ENCODE data around the gene DNAJC13.

DNA sequence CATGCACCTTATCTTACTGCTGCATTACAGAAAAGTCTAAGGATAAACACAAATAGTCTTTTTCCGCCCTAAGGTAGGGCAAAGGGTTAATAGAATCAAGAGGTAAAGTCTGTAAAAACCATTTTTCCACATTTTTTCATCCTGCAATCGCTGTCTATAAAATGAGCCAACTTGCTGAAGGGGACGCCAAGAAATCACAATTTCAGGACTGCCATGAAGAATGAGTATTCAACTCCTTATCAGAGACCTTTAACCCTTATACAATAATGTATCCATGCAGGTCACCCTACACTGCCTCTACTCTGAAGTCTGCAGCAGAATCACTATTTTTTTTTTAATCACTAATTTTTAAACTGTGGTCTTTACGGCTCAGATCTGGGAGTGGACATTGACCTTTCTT is 1.1 kb upstream of the DNAJC13 start:
- no peak for TF ChIP-seq POLR2A (IDR thresholded peaks at IDR 0.05)
- TF ChIP-seq, protein P1, sequence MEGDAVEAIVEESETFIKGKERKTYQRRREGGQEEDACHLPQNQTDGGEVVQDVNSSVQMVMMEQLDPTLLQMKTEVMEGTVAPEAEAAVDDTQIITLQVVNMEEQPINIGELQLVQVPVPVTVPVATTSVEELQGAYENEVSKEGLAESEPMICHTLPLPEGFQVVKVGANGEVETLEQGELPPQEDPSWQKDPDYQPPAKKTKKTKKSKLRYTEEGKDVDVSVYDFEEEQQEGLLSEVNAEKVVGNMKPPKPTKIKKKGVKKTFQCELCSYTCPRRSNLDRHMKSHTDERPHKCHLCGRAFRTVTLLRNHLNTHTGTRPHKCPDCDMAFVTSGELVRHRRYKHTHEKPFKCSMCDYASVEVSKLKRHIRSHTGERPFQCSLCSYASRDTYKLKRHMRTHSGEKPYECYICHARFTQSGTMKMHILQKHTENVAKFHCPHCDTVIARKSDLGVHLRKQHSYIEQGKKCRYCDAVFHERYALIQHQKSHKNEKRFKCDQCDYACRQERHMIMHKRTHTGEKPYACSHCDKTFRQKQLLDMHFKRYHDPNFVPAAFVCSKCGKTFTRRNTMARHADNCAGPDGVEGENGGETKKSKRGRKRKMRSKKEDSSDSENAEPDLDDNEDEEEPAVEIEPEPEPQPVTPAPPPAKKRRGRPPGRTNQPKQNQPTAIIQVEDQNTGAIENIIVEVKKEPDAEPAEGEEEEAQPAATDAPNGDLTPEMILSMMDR (IDR thresholded peaks at IDR 0.05 in 8 of 11, conservative IDR thresholded peaks at IDR 0.05 in 3 of 11), result no peak
